Erythroblast (primary cell): ENCODE measurements around the gene FGD6.

ENCODE experiments used
- GATA1 ChIP-seq: IDR thresholded peaks from 2 replicates; pipeline ENCODE4 v1.6.1; 2011; ENCODE audit warnings: low read depth, mild to moderate bottlenecking, control low read depth, low read length, moderate library complexity
- POLR2A ChIP-seq: IDR thresholded peaks from 2 replicates; pipeline ENCODE4 v1.6.1; 2011; ENCODE audit warnings: mild to moderate bottlenecking, low read length

GRCh38 chr12:95051241-95051640, 166.0 kb downstream of the FGD6 start:
- TF ChIP-seq POLR2A (no peak), GATA1 (no peak)
